SHP77 (cell line): ENCODE results near the gene GRIPAP1.

ENCODE experiments used
- DNase-seq, 2 experiments: peaks; one replicate each; lab custom pipeline; 2025; lab: John Stamatoyannopoulos, UW

Gene GRIPAP1

GRCh38 chrX:49002091-49002935 lies at the start of gene GRIPAP1:
TSS of gene GRIPAP1 (minus strand) at chrX:49002264. CDS start at chrX:49002229, 35 bp downstream.
- DNase-seq, result peak; percentile 55 to 66

- DNase-seq, result no peak
These were observed 41.9 kb upstream of the GRIPAP1 start for GRCh38 chrX:49043987-49044281.

GRCh38 chrX:49043220-49043986 lies 41.3 kb upstream of the GRIPAP1 start, which contains the start of gene TFE3:
TSS of gene TFE3 (minus strand) at chrX:49043357. CDS start at chrX:49043226, 131 bp downstream.
- peak; percentile 96 to 97 for DNase-seq

- DNase-seq, result no peak
These were observed 40.6 kb upstream of the GRIPAP1 start for GRCh38 chrX:49042581-49043219.

- peak in 1 of 2 experiments; percentile 1 for DNase-seq
These were observed 39.9 kb upstream of the GRIPAP1 start for GRCh38 chrX:49041744-49042580.

GRCh38 chrX:49040376-49040955 lies 38.4 kb upstream of the GRIPAP1 start:
- DNase-seq, result no peak

GRCh38 chrX:49039598-49040375 lies 37.7 kb upstream of the GRIPAP1 start:
- peak; percentile 55 to 64 for DNase-seq

- DNase-seq, result no peak
These were observed 35.9 kb upstream of the GRIPAP1 start for GRCh38 chrX:49037883-49038475.

GRCh38 chrX:49030283-49030682 lies 28.2 kb upstream of the GRIPAP1 start:
- DNase-seq, result no peak

- no peak for DNase-seq
These were observed 27.8 kb upstream of the GRIPAP1 start for GRCh38 chrX:49029876-49030275.

- DNase-seq, result no peak
These were observed 17.7 kb upstream of the GRIPAP1 start for GRCh38 chrX:49019599-49020249.

- DNase-seq, result no peak
These were observed 17.0 kb upstream of the GRIPAP1 start for GRCh38 chrX:49019050-49019449.

- no peak for DNase-seq
These were observed 1.6 kb upstream of the GRIPAP1 start for GRCh38 chrX:49003696-49004095.

GRCh38 chrX:49001521-49002090 lies 458 bp downstream of the GRIPAP1 start:
- DNase-seq, result peak in 1 of 2 experiments; percentile 5

- no peak for DNase-seq
These were observed 1.4 kb downstream of the GRIPAP1 start for GRCh38 chrX:49000636-49001035.

GRCh38 chrX:48999030-48999429 lies 3.0 kb downstream of the GRIPAP1 start:
- no peak for DNase-seq

- DNase-seq, result no peak
These were observed 3.7 kb downstream of the GRIPAP1 start for GRCh38 chrX:48998391-48998790.

GRCh38 chrX:48997865-48998264 lies 4.2 kb downstream of the GRIPAP1 start:
- DNase-seq, result no peak

GRCh38 chrX:48997455-48997854 lies 4.6 kb downstream of the GRIPAP1 start:
- no peak for DNase-seq
